ENCODE data around the gene FOLR1.

The FOLR1 gene

GRCh38 chr11:72224564-72225410 lies 32.8 kb downstream of the FOLR1 start, which contains the start of gene INPPL1:
Gene INPPL1, plus strand, starts transcription at chr11:72224767. Its CDS starts 218 bp downstream, at chr11:72224985.
- DNase-seq = peak; percentile 70

DNA sequence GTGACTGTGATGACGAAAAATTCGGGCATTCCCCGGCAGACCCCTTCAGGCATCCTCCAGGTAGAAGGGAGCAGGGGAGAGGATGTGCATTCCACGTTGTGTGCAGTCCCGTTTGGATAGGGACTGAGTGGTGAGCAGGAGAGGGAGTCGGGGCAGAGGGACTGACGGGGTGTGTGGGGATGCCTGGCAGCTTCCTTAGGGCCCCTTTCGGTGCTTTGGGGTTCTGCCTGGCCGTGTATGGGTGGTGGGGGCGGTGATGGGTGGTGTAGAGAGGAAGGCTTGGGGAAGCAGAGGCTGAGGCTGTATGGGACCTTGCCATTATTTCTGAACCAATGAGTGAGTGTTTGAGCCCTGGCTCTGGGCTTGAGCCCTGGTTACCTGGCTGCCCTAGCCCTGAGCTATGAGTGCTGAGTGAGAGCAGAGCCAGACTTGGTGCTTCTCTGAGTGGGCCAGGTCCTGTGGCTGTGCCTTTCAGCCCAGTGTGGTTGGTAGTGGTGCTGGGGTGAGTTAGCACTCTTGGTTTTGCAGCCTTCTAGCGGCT lies 33.5 kb downstream of the FOLR1 start:
- peak; percentile 51 for DNase-seq

DNA sequence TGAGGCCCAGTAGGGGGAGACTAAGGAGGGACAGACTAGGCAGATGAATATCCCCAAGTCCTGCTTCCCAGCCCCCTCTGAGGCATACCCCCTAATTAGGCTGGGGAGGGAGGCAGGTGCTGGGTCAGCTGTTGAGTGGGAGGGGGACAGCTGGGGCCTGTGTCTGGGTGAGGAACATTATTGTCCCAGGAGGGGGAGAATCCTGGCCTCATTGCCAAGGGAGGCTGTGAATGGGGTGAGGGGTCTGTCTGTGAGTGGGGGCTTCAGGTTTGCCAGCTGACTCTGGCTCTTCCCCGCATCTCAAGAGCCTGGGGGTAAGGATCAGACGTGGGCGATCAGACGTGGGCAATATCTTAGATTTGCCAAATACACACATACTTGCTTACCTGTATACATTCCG lies 34.8 kb downstream of the FOLR1 start:
- no peak for DNase-seq

- no peak for DNase-seq
Observed at GRCh38 chr11:72227316-72228228, 35.6 kb downstream of the FOLR1 start.

- DNase-seq = no peak
Observed at GRCh38 chr11:72228229-72228843, 36.4 kb downstream of the FOLR1 start.

- DNase-seq = no peak
Observed at GRCh38 chr11:72228844-72229231, 36.9 kb downstream of the FOLR1 start.

GRCh38 chr11:72229336-72229924 lies 37.5 kb downstream of the FOLR1 start:
- no peak for DNase-seq

DNA sequence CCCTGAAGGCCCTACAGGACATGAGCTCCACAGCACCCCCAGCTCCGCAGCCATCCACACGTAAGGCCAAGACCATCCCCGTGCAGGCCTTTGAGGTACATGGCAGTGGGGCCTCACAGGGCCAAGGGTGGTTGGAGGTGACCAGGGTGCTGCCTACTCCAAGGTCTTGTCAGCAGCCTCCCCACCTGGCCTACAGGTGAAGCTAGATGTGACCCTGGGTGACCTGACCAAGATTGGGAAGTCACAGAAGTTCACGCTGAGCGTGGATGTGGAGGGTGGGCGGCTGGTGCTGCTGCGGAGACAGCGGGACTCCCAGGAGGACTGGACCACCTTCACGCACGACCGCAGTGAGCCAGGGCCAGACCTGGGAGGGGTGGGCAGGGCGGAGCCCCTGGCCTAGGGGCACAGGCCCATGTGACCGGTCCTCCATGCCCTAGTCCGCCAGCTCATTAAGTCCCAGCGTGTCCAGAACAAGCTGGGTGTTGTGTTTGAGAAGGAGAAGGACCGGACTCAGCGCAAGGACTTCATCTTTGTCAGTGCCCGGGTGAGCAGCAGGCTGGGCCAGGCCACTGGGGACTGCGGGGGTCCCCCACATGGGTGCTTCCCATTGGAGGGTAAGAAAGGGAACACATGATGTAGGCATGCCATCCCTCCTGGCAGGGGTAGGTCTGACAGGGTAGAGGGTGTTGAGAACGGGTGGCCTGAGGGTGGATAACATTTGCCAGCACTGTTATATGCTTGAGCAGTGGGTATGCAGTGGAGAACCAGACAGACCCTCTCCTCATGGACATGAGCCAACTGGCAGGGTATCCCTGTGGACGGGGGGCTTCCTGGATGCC lies 38.2 kb downstream of the FOLR1 start:
- no peak for DNase-seq

DNA sequence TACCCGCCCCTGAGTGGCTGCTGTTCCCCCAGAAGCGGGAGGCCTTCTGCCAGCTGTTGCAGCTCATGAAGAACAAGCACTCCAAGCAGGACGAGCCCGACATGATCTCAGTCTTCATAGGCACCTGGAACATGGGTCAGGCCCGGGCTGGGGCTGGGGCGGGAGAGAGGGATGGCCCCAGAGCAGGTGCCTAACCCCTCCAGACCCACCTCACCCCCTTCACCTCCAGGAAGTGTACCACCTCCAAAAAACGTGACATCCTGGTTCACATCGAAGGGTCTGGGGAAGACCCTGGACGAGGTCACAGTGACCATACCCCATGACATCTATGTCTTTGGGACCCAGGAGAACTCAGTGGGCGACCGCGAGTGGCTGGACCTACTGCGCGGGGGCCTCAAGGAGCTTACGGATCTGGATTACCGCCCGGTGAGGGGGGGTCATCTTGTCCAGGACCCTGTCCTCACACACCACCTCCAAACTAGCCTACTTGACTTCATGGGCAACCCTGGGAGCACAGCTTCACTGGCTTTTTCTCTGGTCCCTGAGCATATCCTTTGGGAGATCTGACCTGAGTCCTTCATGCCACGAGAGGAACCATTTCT lies 38.9 kb downstream of the FOLR1 start:
- DNase-seq = no peak

GRCh38 chr11:72231396-72232259 lies 39.7 kb downstream of the FOLR1 start:
- DNase-seq = no peak

GRCh38 chr11:72232260-72233055 lies 40.5 kb downstream of the FOLR1 start:
- DNase-seq = no peak

DNA sequence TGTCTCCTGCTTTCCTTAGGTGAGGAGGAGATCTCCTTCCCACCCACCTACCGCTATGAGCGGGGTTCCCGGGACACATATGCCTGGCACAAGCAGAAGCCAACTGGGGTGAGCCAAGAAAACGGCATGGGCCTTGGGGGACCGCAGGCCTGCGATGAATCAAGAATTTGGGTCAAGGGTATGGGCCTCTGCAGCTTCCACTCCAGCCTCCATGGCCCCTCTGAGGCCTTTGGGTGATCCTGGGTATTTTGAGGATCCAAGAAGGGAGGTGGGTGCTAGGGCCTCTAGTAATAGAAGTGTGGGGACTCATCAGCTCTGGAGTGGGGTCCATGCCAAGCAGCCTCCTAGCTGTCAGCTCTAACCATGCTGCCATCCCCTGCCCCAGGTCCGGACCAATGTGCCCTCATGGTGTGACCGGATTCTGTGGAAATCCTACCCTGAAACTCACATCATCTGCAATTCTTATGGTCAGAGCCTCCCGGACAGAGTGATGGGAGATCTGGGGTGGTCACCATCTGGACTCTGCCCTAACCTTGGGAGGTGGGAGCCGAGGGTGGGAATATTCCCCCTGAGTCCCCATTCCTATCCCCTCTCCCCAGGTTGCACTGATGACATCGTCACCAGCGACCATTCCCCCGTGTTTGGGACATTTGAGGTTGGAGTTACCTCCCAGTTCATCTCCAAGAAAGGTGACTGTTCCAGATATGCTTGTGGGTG lies 41.3 kb downstream of the FOLR1 start:
- DNase-seq = no peak

GRCh38 chr11:72233773-72234513 lies 42.0 kb downstream of the FOLR1 start:
- no peak for DNase-seq

DNA sequence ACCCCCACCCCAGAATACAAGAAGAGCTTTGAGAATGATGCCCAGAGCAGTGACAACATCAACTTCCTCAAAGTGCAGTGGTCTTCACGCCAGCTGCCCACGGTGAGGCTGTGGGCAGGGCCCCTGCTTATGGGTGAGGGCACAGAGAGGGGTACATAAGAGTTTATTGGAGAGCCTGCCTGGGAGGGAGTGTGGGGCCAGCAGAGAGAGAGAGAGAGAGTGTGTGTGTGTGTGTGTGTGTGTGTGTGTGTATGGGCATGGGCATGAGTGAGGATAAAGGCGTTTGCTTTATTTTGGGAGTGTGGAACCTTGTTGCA lies 42.5 kb downstream of the FOLR1 start:
- no peak for DNase-seq

DNA sequence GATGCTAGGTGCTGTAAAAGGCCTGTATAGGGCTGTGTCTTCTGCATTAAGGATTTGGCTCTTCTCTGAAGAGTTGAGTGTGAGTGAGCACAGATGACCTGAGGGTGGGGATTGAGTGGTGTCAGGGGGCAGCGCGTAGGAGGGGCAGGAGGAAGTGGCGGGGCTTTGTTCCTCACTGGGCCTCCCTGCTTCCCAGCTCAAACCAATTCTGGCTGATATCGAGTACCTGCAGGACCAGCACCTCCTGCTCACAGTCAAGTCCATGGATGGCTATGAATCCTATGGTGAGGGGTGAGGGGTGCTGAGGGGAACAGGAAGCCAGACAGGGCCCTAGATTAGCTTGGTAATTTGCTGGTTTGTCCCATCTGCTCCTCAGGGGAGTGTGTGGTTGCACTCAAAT lies 43.0 kb downstream of the FOLR1 start:
- DNase-seq = no peak

GRCh38 chr11:72235351-72236057 lies 43.6 kb downstream of the FOLR1 start:
- DNase-seq = no peak

GRCh38 chr11:72236083-72236697 lies 44.2 kb downstream of the FOLR1 start:
- DNase-seq = no peak
